ENCODE measurements around the gene TBC1D4.

- TF ChIP-seq CTCF (IDR thresholded peaks at IDR 0.05) (no peak), EP300 (IDR thresholded peaks at IDR 0.05) (no peak), POLR2A (IDR thresholded peaks at IDR 0.05) (no peak)
These were observed 3.5 kb upstream of the TBC1D4 start for GRCh38 chr13:75485286-75486062.
